ENCODE data around the gene RARS2. TPM values are rescaled to one million over a fixed set of nuclear protein-coding genes. Genes with fewer than 3 reads are reported as not detected.
A peak's percentile ranks its signal among the peaks of the same experiment; 100 is the strongest.

Gene RARS2
- total and polyA plus RNA-seq, 2 experiments from 2014 or later = 30.7 to 77.4 TPM

DNA sequence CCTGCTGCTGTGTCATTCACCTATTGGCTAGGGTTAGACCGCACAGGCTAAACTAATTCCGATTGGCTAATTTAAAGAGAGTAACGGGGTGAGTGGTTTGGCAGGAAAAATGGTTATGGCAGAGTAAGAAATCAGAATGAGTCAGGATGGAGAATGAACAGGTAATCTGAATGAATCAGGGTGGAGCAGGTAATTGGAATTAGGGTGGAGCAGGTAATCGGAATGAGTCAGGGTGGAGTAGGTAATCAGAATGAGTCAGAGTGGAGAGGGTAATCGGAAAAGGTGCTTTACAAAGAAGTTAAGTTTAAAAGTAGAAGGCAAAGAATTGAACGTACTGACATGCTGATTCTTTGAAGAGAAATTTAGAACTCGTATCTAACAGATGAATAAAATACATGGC is 105.3 kb downstream of the RARS2 start:
- no peak overlapping the region for H3K27ac ChIP-seq
- H3K36me3 ChIP-seq = no peaks in the 10 kb centered on the region
- H3K4me1 ChIP-seq (ENCODE audit: low read depth) = no peaks in the 10 kb centered on the region
- no peaks in the 10 kb centered on the region for H3K27me3 ChIP-seq
- no peaks in the 10 kb centered on the region for H3K9me3 ChIP-seq (ENCODE audit: low read depth)
- H3K4me3 ChIP-seq = no peak overlapping the region
- TF ChIP-seq, protein P1, sequence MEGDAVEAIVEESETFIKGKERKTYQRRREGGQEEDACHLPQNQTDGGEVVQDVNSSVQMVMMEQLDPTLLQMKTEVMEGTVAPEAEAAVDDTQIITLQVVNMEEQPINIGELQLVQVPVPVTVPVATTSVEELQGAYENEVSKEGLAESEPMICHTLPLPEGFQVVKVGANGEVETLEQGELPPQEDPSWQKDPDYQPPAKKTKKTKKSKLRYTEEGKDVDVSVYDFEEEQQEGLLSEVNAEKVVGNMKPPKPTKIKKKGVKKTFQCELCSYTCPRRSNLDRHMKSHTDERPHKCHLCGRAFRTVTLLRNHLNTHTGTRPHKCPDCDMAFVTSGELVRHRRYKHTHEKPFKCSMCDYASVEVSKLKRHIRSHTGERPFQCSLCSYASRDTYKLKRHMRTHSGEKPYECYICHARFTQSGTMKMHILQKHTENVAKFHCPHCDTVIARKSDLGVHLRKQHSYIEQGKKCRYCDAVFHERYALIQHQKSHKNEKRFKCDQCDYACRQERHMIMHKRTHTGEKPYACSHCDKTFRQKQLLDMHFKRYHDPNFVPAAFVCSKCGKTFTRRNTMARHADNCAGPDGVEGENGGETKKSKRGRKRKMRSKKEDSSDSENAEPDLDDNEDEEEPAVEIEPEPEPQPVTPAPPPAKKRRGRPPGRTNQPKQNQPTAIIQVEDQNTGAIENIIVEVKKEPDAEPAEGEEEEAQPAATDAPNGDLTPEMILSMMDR (IDR thresholded peaks at IDR 0.05; ENCODE audit: low read depth, low read length) = no peak
- no peak for DNase-seq (ENCODE audit: low read depth in 1 of 2, low spot score in 1 of 2)

DNA sequence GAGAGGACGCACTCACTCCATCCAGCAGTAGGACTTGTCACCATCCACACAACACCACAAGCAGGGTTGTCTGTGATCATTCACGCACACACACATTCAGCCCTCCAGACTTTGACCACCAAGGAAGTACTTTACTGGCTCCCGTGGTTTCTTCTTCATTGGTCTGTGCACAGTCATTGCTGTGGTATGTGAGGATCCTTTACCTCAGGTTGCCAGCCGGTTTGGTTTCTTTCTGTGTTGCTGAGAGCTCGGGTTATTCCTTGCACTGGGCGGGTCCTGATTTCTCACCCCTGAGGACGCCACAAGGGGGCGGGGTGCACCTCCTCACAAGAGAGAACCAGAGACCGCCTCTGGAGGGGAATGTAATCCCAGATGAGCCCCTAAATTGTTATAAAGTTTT is 105.9 kb downstream of the RARS2 start:
- TF ChIP-seq, protein P1 (IDR thresholded peaks at IDR 0.05; ENCODE audit: low read depth, low read length) = peak; percentile 20
- H3K4me1 ChIP-seq (ENCODE audit: low read depth) = no peaks in the 10 kb centered on the region
- H3K4me3 ChIP-seq = no peak overlapping the region
- no peaks in the 10 kb centered on the region for H3K36me3 ChIP-seq
- H3K27ac ChIP-seq = no peak overlapping the region
- H3K27me3 ChIP-seq = no peaks in the 10 kb centered on the region
- H3K9me3 ChIP-seq (ENCODE audit: low read depth) = no peaks in the 10 kb centered on the region
- DNase-seq (ENCODE audit: low read depth in 1 of 2, low spot score in 1 of 2) = peak in 1 of 2 donors; percentile 51

DNA sequence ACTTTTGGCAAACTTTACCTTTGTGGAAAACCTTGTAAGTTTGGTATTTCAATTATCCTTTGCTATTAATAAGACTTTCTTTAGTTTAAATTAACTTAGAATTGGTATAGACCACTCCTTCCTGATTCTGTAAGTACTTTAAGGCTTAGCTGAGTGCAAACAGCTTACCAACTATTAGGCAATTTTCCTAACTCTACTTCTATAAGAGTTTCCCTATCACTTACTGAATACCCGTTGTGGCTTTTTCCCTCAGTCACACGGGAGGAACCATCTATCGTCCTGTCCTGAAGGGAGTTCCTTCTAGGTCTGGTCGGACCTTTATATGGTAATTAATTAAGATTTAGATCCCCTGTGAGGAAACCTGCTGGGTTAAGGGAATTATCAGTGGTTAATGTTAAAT is 107.4 kb downstream of the RARS2 start:
- H3K9me3 ChIP-seq (ENCODE audit: low read depth) = no peaks in the 10 kb centered on the region
- H3K36me3 ChIP-seq = no peaks in the 10 kb centered on the region
- no peaks in the 10 kb centered on the region for H3K27me3 ChIP-seq
- TF ChIP-seq, protein P1 (IDR thresholded peaks at IDR 0.05; ENCODE audit: low read depth, low read length) = no peak
- no peak overlapping the region for H3K27ac ChIP-seq
- no peak for DNase-seq (ENCODE audit: low read depth in 1 of 2, low spot score in 1 of 2)
- no peak overlapping the region for H3K4me3 ChIP-seq
- no peaks in the 10 kb centered on the region for H3K4me1 ChIP-seq (ENCODE audit: low read depth)

DNA sequence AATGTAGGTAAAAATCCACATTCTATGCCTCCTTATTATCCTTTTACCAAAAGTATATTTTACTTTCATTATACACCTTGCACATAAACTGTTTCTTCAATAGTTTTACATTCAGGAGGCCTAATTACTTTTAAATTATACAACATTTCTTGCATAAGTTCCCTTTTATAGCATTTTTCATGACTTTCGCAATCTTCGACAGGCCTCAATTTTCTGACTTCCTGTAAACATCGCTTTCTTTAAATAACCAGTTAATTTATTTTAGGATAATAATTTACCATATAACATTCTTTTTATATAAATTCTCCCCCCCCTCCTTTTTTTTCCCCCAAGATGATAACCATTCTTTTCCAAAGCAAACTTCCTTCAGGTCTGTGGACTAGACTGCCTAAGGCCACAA is 107.9 kb downstream of the RARS2 start:
- H3K27me3 ChIP-seq = no peaks in the 10 kb centered on the region
- H3K4me1 ChIP-seq (ENCODE audit: low read depth) = no peaks in the 10 kb centered on the region
- TF ChIP-seq, protein P1 (IDR thresholded peaks at IDR 0.05; ENCODE audit: low read depth, low read length) = no peak
- no peak for DNase-seq (ENCODE audit: low read depth in 1 of 2, low spot score in 1 of 2)
- H3K27ac ChIP-seq = no peak overlapping the region
- no peaks in the 10 kb centered on the region for H3K36me3 ChIP-seq
- no peak overlapping the region for H3K4me3 ChIP-seq
- H3K9me3 ChIP-seq (ENCODE audit: low read depth) = no peaks in the 10 kb centered on the region

DNA sequence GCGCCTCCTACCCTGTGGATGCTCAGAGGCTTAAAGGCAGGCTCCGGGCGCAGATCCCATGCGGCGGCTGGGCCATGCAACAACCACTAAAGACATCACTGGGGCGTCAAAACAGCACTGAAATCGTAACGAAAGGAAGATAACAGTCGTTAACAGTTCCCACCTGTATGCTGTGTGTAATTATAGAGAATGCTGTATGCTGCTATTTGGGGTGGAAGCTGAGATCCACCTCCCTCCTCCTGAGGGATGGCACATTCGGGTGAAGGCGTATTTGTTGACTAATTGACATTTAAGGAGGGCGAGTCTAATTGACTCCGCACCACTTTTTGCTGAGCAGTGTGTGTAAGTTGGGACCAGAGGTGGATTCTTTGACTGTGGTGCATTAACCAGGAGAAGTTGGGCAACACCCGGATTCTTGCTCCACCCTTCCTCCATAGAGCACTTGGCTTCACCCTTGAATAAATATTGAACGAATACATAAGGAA is 116.3 kb downstream of the RARS2 start:
- peaks cover 4% of the 10 kb centered on the region for H3K4me1 ChIP-seq (ENCODE audit: low read depth)
- TF ChIP-seq, protein P1 (IDR thresholded peaks at IDR 0.05; ENCODE audit: low read depth, low read length) = no peak
- H3K27me3 ChIP-seq = peaks cover 2% of the 10 kb centered on the region
- H3K4me3 ChIP-seq = peak overlapping the region; percentile 96
- no peaks in the 10 kb centered on the region for H3K9me3 ChIP-seq (ENCODE audit: low read depth)
- H3K27ac ChIP-seq = peak overlapping the region; percentile 93
- no peaks in the 10 kb centered on the region for H3K36me3 ChIP-seq
- DNase-seq (ENCODE audit: low read depth in 1 of 2, low spot score in 1 of 2) = peak in 1 of 2 donors; percentile 61
